Activated T-helper 2 cell treated with anti-CD3 and anti-CD28 coated beads, Interferon-gamma antibody, Interleukin-2, Interleukin-4, amounts not matched to agents 10 μg/mL and 5 μg/mL and 100 μg/mL, durations not matched to agents 14 hours and 24 hours and 36 hours (primary cell): ENCODE results near the gene METAP2. TPM values are rescaled to one million over a fixed set of nuclear protein-coding genes. Genes with fewer than 3 reads are reported as not detected.

ENCODE experiments used
- DNase-seq: peaks from one replicate; pipeline ENCODE4 v3.0.0; 2021; ENCODE audit warnings: low spot score
- H3K27ac Mint-ChIP-seq: one replicate; pipeline ENCODE4 v1.8.0; 2021; ENCODE audit warnings: mixed read lengths
- H3K27me3 Mint-ChIP-seq: one replicate; pipeline ENCODE4 v1.8.0; 2021; ENCODE audit warnings: low read depth, mixed read lengths
- H3K36me3 Mint-ChIP-seq: one replicate; pipeline ENCODE4 v1.8.0; 2021; ENCODE audit warnings: low read depth, mixed read lengths
- H3K4me1 Mint-ChIP-seq: one replicate; pipeline ENCODE4 v1.8.0; 2021; ENCODE audit warnings: low read depth, mixed read lengths
- H3K4me3 Mint-ChIP-seq: one replicate; pipeline ENCODE4 v1.8.0; 2021; ENCODE audit warnings: low read depth, mild to moderate bottlenecking, moderate library complexity, mixed read lengths
- H3K9me3 Mint-ChIP-seq: one replicate; pipeline ENCODE4 v1.8.0; 2021; ENCODE audit warnings: mixed read lengths
- intact Hi-C: fragments of 100-400 bp; cut with micrococcal nuclease; formaldehyde crosslinking; loops from one replicate; pipeline ENCODE4 v1.15.1; 2023
- total RNA-seq: library from RNA; stranded (reverse); gene quantifications from 2 replicates; pipeline ENCODE4 v1.2.3, GENCODE V29; 2022

METAP2 gene
- total RNA-seq, 1 donor from 2014 or later: 111 TPM

DNA sequence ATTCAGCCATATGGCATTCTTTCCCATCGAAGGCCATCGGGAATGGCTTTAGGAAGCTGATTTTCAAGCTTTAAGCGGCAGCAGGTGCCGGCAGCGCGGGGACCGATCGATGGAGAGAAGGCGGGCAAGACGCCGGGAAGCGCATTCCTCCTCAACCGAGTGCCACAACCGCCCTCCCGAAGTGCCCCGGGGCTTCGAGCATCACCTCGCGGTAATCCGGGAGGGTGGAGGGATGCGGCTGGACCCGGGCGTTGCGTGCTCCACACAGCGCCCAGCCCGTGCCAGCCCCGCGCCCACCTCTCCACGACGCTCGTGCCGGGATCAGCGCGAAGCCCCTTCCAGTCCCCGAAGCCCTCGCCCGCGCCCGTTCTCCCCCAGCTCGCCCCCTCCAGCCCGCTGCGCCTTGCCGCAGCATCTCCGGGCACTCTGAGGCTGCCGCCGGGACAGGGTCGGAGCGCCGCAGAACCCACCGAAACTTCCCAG is 74.1 kb downstream of the METAP2 start:
- peak overlapping the region; percentile 88 for H3K4me3 Mint-ChIP-seq
- H3K27me3 Mint-ChIP-seq: peaks cover 15% of the 10 kb centered on the region

DNA sequence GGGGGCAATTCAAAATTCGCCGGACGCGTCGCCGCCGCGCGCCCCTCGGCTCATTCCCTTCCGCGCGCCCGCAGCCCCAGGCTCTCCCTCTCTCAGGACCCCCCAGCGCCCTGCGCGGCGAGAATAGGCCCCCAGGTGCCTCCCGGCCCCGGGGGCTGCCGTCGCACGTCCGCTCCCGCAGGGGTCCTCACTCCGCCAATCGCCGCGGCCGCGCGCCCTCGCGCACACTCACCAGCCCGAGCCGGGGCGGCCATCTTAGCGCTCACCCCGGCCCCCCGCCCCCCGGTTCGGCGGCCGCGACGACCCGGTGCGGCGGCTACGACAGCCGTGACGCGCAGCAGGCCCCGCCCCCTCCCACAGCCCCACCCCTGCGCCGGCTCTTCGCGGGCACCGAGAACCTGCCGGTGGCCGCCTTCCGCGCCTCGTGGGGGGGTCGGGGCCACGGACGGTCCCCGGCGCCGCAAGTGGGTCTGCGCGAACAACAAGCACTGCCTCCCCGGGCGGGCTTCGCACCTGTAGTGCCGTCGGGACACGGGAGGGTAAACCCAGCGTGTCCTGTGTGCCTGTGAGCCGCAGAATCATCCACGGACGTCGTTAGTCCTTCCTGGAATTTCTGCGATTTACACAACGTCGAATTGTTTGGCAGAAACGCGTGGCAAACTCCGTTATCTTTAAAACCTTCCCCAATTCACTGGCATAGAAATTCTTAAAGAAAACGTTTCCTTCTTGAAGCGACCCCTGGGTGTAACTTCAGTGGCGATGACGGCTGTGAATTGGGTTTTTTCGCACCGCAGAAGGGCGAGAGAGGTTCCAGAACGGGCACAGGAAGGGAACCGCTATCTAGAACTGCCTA is 74.8 kb downstream of the METAP2 start:
- Mint-ChIP-seq H3K4me3 (peak overlapping the region; percentile 88), H3K4me1 (peaks cover 45% of the 10 kb centered on the region), H3K36me3 (peaks cover 7% of the 10 kb centered on the region), H3K27me3 (peaks cover 15% of the 10 kb centered on the region), H3K27ac (peak overlapping the region; percentile 63), H3K9me3 (peaks cover 8% of the 10 kb centered on the region)
- intact Hi-C loops: loop anchor here (2.0 to 10.0 kb wide), 4 partner anchors 76 to 1976 kb away; partner anchors contain the start of genes METAP2, NTN4, SNRPF and SOCS2
- peak; percentile 62 for DNase-seq

More for the DNA sequence above, 74.1 kb downstream of the METAP2 start:
- Mint-ChIP-seq H3K27ac (peak overlapping the region; percentile 71), H3K9me3 (peaks cover 8% of the 10 kb centered on the region), H3K36me3 (peaks cover 7% of the 10 kb centered on the region), H3K4me1 (peaks cover 40% of the 10 kb centered on the region)
- intact Hi-C loops: loop anchor here (2.0 to 10.0 kb wide), 4 partner anchors 76 to 1976 kb away; partner anchors contain the start of genes METAP2, NTN4, SNRPF and SOCS2
- peak; percentile 13 for DNase-seq

DNA sequence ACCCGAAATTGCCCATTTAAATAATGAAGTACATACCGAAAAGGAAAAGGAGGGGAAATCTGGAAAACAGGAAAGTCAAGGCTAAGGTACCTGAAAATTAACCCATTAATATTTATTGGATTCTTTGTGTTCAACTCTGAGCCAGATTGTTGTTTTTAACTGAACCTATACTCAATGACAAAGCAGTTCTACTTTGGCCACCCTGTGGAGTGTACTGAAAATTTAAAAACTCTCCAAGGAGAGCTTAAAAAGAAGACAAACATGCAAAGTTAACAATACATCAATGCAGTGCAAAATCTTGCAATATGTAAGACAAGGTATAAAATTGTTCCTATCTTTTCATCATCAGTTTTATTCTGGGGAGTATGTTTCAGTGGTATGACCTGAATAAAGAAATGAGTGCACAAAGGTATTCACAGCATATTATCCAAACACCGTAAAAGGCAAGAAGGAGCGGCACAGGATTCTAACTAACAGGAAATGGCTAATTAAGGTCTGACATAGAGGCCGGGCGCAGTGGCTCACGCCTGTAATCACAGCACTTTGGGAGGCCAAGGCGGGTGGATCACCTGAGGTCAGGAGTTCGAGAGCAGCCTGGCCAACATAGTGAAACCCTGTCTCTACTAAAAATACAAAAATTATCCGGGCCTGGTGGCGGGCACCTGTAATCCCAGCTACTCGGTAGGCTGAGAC is 75.6 kb downstream of the METAP2 start:
- H3K4me1 Mint-ChIP-seq: peaks cover 52% of the 10 kb centered on the region
- peaks cover 7% of the 10 kb centered on the region for H3K36me3 Mint-ChIP-seq
- H3K9me3 Mint-ChIP-seq: peaks cover 8% of the 10 kb centered on the region
- peak overlapping the region; percentile 88 for H3K4me3 Mint-ChIP-seq
- intact Hi-C loops: loop anchor here (2.0 to 10.0 kb wide), 5 partner anchors 77 to 1977 kb away; partner anchors contain the start of genes FGD6, METAP2, NTN4 and SNRPF
- peak overlapping the region; percentile 27 for H3K27ac Mint-ChIP-seq
- H3K27me3 Mint-ChIP-seq: peaks cover 15% of the 10 kb centered on the region
- no peak for DNase-seq

DNA sequence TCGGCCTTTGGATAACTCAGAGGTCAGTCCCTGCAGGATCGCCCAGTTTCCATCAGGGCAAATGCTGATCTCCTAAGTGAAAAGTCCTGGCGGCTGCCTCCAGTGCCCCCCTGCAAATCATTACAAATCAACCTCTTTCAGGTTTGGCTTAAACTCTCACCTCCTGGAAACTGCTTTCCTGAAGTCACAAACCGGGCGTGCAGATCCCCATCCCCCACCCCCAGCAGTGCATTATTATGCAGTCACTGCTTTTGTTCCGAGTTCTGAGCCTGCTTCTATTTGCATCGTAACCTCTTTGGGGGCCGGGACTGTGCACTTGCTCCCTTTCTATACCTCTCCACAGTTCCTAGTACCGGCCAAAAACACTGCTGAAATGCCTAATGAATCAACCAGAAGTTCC is 77.4 kb downstream of the METAP2 start, which contains the start of gene USP44:
USP44 (minus strand) TSS at position 172 of the 400 bp plus-strand sequence. CDS start 17,220 bp downstream, outside the sequence.
- peaks cover 15% of the 10 kb centered on the region for H3K27me3 Mint-ChIP-seq
- DNase-seq: no peak
- peak within 1 kb of the TSS; percentile 75 for H3K27ac Mint-ChIP-seq
- H3K9me3 Mint-ChIP-seq: peaks cover 8% of the 10 kb centered on the region
- intact Hi-C loops: loop anchor here (5.0 kb wide), 1 partner anchor 334 kb away; the partner anchor contains the start of genes FGD6 and VEZT
- peak within 1 kb of the TSS; percentile 74 for H3K4me3 Mint-ChIP-seq
- H3K36me3 Mint-ChIP-seq: peaks cover 7% of the 10 kb centered on the region
- peaks cover 47% of the 10 kb centered on the region for H3K4me1 Mint-ChIP-seq

DNA sequence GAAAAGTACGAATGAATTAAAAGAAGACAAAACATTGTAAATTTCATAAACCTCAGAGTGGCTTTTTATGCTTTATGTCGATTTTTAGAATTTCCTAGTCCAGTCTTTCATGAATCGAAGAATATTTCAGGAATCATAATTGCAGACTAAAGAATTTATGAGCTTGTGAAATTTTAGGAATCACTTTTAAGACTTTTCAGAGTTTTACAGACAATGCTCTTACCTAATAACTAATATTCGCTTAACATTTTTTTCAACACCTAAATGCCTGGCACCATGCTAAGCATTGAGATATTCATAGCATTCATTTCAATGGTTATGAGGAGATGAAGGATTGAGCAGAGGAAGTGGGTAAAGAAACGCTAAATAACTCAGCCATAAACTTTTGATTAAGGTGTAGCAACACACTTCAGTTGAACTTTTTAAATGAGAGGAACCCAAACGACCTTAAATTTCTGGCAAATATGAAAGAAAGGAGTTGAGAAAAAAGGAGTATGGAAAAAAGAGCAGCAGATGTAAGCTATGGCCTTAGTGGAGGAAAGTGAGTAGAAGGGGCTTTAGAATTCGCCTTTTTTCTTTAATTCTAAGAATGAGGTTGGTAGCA is 78.1 kb downstream of the METAP2 start:
- Mint-ChIP-seq H3K36me3 (peaks cover 7% of the 10 kb centered on the region), H3K9me3 (peaks cover 8% of the 10 kb centered on the region), H3K4me1 (peaks cover 47% of the 10 kb centered on the region), H3K27me3 (peaks cover 10% of the 10 kb centered on the region), H3K27ac (peak overlapping the region; percentile 75), H3K4me3 (peak overlapping the region; percentile 74)
- DNase-seq: no peak
- intact Hi-C loops: loop anchor here (5.0 kb wide), 1 partner anchor 335 kb away; the partner anchor contains the start of genes FGD6 and VEZT

DNA sequence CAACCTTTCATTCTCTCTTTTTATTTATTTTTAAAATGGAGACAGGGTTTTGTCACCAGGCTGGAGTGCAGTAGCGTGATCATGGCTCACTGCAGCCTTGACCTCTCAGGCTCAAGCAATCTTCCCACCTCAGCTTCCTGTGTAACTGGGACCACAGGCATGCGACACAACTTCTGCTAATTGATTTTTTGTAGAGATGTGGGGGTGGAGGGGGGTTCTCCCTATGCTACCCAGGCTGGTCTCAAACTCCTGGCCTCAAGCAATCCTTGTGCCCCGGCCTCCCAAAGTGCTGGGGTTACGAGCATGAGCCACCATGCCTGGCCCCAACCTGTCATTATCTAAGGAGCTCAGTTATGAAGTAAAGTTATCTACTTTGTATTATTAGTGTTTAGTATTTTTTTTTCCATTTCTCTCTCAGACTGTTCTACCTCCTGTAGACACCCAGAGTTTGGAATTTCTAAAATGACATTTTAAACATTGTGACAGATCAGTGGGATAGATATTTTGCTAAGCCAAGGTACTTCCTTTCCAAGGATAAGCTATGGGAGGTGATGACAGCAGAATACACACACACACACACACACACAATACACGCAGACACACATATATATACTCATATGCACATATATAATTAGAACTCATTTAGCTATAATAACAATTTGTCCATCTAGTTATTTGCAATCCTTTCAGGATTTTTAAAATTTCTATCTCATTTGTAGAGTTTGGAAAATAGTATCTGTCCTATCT is 79.4 kb downstream of the METAP2 start:
- H3K27ac Mint-ChIP-seq: peak overlapping the region; percentile 74
- H3K27me3 Mint-ChIP-seq: peaks cover 3% of the 10 kb centered on the region
- H3K4me3 Mint-ChIP-seq: peak overlapping the region; percentile 64
- peaks cover 37% of the 10 kb centered on the region for H3K4me1 Mint-ChIP-seq
- intact Hi-C loops: loop anchor here (5.0 kb wide), 1 partner anchor 336 kb away; the partner anchor contains the start of genes FGD6 and VEZT
- peaks cover 8% of the 10 kb centered on the region for H3K9me3 Mint-ChIP-seq
- peaks cover 7% of the 10 kb centered on the region for H3K36me3 Mint-ChIP-seq
- DNase-seq: no peak

DNA sequence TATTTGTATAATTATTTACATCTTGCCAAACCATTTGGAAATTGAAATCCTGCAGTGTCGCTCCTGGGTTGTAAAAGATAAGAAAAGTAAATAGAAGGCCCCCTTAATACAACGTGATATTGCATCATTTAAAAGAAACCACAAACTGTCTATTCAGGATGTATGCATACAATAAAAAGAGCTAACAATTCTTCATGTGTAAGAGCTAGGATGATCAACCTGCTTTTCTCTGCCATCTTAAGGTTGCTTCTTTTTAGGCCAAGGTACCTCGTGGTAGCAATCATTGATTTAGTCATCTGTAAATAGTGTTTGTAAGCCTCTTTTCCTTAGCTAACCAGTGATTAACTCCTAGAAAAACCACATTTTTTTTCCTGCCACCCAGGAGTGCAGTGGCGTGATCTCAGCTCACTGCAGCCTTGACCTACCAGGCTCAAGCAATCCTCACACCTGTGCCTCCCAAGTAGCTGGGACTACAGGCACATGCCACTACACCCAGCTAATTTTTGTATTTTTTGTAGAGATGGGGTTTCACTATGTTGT is 80.7 kb downstream of the METAP2 start:
- peaks cover 35% of the 10 kb centered on the region for H3K4me1 Mint-ChIP-seq
- peaks cover 6% of the 10 kb centered on the region for H3K27me3 Mint-ChIP-seq
- peaks cover 2% of the 10 kb centered on the region for H3K9me3 Mint-ChIP-seq
- intact Hi-C loops: loop anchor here (5.0 kb wide), 1 partner anchor 337 kb away; the partner anchor contains the start of genes FGD6 and VEZT
- no peak overlapping the region for H3K4me3 Mint-ChIP-seq
- peaks cover 2% of the 10 kb centered on the region for H3K36me3 Mint-ChIP-seq
- H3K27ac Mint-ChIP-seq: no peak overlapping the region
- no peak for DNase-seq

DNA sequence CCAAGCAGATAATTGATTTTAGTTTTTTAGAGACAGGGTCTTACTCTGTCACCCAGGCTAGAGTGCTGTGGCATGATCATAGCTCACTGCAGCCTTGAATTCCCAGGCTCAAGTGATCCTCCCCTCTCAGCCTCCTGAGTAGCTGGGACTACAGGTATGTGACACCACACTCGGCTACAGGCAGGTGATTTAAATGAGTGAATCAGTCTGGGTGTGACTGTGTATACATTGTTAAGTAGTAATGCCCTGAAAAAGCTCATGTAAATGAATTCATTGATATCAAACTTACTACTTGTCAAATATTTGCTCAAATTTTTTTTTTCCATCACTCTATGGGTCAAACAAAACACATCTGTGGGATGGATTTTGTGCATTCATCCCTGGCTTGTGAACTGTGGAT is 83.7 kb downstream of the METAP2 start:
- H3K36me3 Mint-ChIP-seq: no peaks in the 10 kb centered on the region
- peaks cover 8% of the 10 kb centered on the region for H3K27me3 Mint-ChIP-seq
- no peak for DNase-seq
- no peak overlapping the region for H3K27ac Mint-ChIP-seq
- intact Hi-C loops: no loop called here
- H3K4me1 Mint-ChIP-seq: peaks cover 16% of the 10 kb centered on the region
- no peaks in the 10 kb centered on the region for H3K9me3 Mint-ChIP-seq
- no peak overlapping the region for H3K4me3 Mint-ChIP-seq

Other genes with a start within 250 kb of the METAP2 start
- gene USP44, start 77.3 kb downstream of the METAP2 start, total RNA-seq: 4.3 and 5.7 TPM in 2 replicates